CD4-positive, alpha-beta T cell treated with Interleukin-2 at 100 ng/mL for 4 hours (primary cell): ENCODE data around the gene KATNB1.
"Not testable (repeated sequence)": the region's sequence is repeated elsewhere in the genome, so short reads cannot be mapped to it uniquely, and the experiment has no call there.

Experiments
- DNase-seq: peaks from one replicate; pipeline ENCODE4 v3.0.0-alpha.2; 2020; ENCODE audit warnings: low spot score

The KATNB1 gene

DNA sequence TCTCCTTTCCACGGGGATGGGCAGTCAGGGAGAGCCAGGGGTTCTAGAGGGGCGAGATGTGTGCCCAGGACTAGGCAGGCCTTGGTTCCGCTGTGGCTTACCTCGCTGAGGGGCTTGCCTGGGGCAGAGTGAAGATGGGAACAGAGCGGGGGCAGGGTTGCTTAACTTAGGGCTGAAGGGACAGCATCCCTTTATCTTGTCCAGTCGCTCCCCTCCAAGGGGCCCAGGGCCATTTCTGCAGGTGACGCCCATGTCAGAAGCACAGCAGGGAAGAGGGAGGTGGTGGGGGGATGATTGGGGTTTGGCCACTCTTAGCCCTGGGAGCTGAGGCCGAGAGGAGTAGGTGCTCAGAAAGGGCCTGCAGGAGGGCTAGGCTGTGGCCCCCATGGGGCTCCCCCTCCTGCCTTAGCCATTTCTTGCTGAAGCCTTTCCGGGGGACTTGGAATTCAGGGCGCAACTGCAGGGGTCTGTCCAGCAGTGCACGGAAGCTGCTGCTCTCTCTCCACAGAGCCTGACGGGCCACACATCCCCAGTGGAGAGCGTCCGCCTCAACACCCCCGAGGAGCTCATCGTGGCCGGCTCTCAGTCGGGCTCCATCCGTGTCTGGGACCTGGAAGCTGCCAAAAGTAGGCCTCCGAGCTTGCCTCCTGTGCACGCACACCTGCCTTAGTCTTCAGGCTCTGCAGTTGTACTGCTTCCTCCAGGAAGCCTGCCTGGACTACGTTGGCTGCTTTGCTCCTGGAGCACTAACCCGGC is 8.5 kb downstream of the KATNB1 start:
- no peak for DNase-seq

DNA sequence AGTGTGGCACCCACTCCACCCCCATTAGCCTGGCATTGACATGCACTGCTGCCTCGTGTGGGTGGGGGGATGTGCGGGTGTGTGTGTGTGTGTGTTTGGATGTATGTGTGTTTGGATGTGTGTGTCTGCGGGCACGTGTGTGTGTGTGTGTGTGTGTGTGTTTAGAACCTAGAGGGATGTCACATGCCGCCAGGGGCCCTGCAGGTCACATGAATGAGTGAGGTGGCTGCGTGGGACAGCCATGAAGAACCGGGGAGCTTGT is 9.0 kb downstream of the KATNB1 start:
- DNase-seq, result no peak

GRCh38 chr16:57745768-57746167 is 10.2 kb downstream of the KATNB1 start:
- no peak for DNase-seq

DNA sequence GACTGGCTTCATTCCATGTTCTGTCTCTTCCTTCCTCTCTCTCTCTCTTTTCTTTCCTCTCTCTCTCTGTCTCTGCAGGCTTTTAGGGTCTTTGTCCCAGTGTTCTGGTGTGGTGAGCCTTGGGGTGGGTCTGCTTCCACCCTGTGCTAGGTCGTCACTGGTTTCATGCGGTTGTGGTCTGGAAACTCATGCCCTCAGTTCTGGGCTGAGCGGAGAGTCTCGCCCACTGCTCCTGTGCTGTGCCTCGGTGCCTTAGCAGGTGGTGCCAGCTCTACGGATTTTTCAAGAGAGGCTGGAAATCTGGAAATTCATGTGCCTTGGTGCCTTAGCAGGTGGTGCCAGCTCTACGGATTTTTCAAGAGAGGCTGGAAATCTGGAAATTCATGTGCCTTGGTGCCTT is 10.7 kb downstream of the KATNB1 start:
- not testable (repeated sequence) for DNase-seq

DNA sequence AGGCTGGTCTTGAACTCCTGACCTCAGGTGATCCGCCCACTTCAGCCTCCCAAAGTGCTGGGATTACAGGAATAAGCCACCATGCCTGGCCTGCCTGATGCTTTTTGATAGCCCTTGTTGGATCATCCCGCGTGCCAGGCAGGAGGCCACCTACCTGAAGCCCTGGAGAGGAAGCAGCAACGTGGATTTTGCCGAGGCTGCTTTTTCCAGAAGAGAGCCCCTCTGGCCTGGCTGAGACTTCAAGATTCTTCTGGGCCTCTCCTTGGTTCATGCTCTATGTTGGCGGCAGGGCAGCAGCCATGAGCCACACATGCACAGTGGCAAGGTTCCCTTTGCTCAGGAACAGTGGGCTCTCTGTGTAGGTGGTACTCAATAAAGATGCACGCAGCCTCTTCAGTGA is 11.5 kb downstream of the KATNB1 start:
- no peak for DNase-seq

DNA sequence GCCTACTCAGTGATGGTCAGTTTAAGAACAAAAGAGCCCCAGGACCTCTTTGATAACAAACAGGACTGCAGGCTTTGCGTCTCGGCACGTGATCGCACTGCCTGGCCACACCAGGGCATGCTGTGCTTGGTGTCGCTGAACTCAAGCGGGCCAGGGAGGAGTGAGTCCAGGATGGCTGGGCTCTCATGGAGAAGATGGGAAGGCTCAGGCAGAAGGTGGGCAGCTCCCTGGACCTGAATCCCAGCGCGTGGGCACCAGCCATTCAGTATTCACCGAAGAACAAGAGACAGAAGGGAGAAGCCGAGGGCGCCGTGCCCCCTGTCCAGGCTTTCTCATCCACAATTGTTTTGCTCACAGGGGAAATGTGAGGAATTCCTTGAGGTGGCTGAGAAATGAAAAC is 11.9 kb downstream of the KATNB1 start:
- no peak for DNase-seq

- no peak for DNase-seq
These were observed 12.4 kb downstream of the KATNB1 start for GRCh38 chr16:57747996-57748395.

- DNase-seq, result no peak
These were observed 13.0 kb downstream of the KATNB1 start for GRCh38 chr16:57748596-57748995.

DNA sequence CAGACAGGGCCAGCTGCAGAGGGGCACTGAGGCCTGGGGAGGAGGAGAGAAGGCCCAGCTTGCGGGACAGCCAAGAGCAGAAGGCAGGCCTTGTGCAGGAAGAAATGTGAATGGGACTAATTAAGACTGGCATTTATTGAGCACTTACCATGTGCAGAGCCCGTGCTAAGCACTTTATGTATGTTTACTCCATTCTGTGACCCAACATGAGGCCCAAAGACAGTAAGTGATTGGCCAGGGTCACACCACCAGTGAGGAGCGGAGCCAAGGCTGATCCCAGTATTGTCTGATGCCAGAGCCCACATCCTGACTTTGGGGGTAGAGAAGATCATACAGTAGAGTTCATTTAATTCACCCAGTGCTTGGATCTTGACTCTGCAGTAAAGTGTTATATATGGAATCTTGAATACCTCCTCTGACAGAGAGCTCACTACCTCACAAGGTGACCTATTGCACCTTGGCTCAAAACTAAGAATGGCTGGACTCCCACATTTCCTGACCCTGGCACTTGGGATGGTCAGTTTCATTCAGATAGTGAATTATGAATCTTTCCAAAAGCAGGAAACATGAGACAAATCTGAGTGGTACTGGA is 13.6 kb downstream of the KATNB1 start:
- no peak for DNase-seq

DNA sequence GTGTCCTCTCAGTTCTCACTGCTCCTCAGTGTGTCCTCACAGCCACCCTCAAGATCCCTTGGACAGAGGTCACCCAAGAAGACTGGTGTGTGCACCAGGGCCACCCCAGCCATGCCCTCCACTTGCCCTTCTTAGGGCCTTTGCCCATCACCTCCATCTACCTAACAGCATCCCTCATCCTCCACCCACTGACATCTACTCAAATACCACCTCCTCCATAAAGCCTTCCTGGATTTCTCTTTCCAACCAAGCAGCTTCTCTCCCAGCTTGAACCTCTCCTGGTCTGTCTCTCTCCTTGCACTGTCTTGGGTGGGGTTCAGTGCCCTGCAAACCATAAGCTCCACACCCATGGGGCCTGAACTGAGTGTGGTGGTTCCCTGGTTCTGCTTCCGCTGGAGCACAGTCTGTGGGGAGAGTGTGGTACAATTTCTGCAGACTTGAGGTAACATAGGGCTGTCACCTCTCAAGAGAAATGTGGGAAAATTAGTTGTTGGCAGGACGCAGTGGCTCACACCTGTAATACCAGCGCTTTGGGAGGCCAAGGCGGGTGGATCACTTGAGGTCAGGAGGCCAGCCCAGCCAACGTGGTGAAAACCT is 14.4 kb downstream of the KATNB1 start:
- DNase-seq, result no peak

DNA sequence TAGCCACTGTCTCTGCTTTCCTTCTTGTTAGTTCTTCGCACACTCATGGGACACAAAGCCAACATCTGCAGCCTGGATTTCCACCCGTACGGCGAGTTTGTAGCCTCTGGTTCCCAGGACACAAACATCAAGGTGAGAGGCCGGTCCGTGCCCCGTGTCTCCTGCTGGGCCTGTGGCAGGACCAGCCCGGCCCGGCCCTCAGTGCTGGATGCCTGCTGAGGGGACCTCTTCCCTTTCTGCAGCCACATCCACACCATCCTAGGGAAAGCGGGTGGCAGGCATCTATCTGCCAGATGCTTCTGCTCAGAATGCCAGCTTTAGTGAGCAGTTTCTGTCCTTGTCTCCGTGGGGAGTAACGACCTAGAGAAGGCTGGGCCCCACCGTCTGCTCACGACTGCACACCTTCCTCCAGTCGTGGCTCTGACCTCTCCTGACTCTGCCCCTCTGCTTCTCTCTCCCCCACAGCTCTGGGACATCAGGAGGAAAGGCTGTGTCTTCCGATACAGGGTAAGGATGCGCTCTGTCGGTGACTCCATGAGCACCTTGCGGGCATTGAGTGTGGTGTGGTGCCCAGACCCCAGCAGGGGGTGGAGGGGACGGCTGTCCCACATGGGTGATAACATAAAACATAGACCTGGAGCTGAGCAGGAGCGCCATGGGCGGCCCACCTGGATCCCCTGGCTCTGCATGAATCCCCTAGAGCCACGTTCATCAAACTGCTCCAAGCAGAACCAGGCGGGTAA is 15.4 kb downstream of the KATNB1 start:
- DNase-seq, result no peak

- DNase-seq, result no peak
These were observed 16.1 kb downstream of the KATNB1 start for GRCh38 chr16:57751539-57752202.

GRCh38 chr16:57752203-57752580 is 16.6 kb downstream of the KATNB1 start:
- DNase-seq, result no peak

GRCh38 chr16:57752581-57753447 is 17.2 kb downstream of the KATNB1 start:
- no peak for DNase-seq

- no peak for DNase-seq
These were observed 18.1 kb downstream of the KATNB1 start for GRCh38 chr16:57753448-57754353.

DNA sequence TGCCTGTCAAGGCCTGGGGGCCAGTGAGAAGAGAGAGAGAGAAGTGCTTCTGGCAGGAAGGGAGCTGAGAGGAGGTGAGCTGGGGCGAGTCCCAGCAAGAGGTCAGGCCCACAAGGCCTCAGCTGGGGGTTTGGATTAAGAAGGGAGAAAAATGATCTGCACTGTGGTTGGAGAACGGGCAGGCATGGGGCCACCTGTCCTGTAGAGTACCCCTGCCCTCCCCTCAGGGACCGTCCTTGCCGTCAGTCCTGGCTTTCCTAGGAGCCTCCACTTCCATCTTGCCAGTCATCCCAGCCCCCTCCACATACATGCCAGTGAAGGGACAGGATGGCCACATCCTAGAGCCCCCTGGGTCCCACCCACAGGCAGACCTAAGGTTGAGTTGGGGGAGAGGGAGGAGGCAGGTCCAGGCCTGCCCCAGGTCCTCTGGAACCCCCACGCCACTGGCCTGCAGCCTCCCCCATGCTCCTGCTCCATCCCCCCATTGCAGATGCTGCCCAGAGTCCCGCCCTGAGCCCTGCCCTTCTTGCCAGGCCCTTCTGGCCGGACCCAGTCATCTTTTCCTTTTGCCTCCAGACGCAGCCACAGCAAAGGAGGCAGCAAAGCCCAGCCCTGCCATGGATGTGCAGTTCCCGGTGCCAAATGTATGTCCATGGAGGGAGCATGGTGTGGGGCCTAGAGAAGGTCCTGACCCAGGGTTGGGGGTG is 18.9 kb downstream of the KATNB1 start:
- DNase-seq, result no peak

DNA sequence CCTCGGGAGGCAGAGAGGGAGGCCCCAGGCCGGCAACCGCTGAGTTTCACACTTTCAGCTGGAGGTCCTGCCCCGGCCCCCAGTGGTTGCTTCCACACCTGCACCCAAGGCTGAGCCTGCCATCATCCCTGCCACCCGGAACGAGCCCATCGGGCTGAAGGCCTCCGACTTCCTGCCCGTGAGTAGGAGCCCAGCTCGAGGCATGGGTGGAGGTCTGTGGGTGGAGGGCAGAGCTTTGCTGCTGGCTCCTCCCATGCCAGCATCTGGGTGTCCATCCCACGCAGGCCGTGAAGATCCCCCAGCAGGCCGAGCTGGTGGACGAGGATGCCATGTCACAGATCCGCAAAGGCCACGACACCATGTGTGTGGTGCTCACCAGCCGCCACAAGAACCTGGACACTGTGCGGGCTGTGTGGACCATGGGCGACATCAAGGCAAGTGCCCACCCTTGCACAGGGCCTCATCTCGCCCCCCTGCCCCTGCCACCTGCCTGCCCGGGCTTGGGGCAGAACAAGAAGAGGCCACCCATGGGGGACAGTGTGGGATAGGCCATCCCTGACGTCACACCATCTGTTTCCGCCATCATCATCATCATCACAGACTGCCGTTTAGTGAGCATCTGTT is 19.6 kb downstream of the KATNB1 start:
- no peak for DNase-seq

DNA sequence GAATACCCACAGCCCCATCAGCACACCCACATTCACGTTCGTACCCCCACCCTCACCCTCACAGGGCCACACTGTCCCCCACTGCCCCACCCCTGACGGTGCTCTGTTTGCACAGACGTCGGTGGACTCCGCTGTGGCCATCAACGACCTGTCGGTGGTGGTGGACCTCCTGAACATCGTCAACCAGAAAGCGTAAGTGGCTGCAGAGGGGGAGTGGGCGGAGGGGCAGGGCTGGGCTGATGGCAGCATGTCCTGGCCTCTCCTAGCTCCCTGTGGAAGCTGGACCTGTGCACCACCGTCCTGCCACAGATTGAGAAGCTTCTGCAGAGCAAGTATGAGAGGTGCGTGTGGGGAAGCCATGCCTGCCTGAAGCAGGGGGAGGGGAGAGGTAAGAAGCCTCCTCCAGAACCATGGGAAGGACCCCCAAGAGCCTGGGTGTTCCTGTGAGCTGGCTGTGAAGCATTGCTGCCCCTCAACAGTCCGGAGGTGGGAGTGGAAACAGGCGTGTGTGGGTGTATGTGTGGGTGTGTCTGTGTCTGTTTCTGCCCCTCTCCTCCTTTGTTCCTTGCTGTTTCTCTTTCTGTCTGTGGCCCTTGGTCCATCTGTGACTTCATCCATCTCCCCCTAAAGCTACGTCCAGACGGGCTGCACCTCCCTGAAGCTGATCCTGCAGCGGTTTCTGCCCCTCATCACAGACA is 20.3 kb downstream of the KATNB1 start:
- DNase-seq, result no peak
